ENCODE results near the gene SH3PXD2A.

- no peak for TF ChIP-seq CTCF (IDR thresholded peaks at IDR 0.05)
- TF ChIP-seq EZH2 (IDR thresholded peaks at IDR 0.05), result no peak
- TF ChIP-seq EZH2phosphoT487 (IDR thresholded peaks at IDR 0.05), result no peak
Measured at GRCh38 chr10:103789161-103789560, 66.2 kb downstream of the SH3PXD2A start.

All from neural progenitor cell (in vitro differentiated cells).